IMR-90 (cell line): ENCODE results near the gene CUL3. TPM values are rescaled to one million over a fixed set of nuclear protein-coding genes. Genes with fewer than 3 reads are reported as not detected.

ENCODE experiments used
- ATAC-seq: fragments of 200-7000 bp; cut with Tn5 transposase; 2 replicates; pipeline ENCODE4 v1.9.1; 2020; ENCODE audit warnings: low read depth, mild to moderate bottlenecking, moderate library complexity
- BruUV-seq: library from RNA; stranded (reverse); fragments of 400-500 nt; replicated peaks from 2 replicates; lab custom pipeline; 2021; lab: Mats Ljungman, UMichigan
- CTCF ChIA-PET: fragments of 300-600 bp; formaldehyde crosslinking; extraction: SDS; loops from one replicate; lab custom pipeline; 2021; ENCODE audit warnings: antibody characterized with exemption; lab: Yijun Ruan, JAX
- POLR2A ChIA-PET: fragments of 300-600 bp; sonication (Branson Sonifier 250); formaldehyde crosslinking; loops from one replicate; lab custom pipeline; 2022; ENCODE audit warnings: antibody characterized with exemption; ENCODE audit not compliant: unreplicated experiment; lab: Charles Lee
- DNase-seq: peaks from one replicate; pipeline ENCODE4 v3.0.0; 2013
- H2AFZ ChIP-seq: replicated peaks from 2 replicates; pipeline ENCODE3; 2013; ENCODE audit warnings: low read length, mild to moderate bottlenecking; ENCODE audit not compliant: poor library complexity
- H2AK5ac ChIP-seq: 2 replicates; pipeline ENCODE4 v1.6.1; 2013; ENCODE audit warnings: low read depth, low read length, inconsistent platforms
- H2AK9ac ChIP-seq: replicated peaks from 2 replicates; pipeline ENCODE3; 2013; ENCODE audit warnings: mild to moderate bottlenecking, low read depth, low read length, moderate library complexity; ENCODE audit not compliant: poor library complexity
- H2BK120ac ChIP-seq: 2 replicates; pipeline ENCODE4 v1.6.1; 2013; ENCODE audit warnings: low read depth, low read length, inconsistent platforms
- H2BK15ac ChIP-seq: 3 replicates; pipeline ENCODE4 v1.6.1; 2013; ENCODE audit warnings: low read depth, low read length, inconsistent platforms
- H2BK20ac ChIP-seq: 2 replicates; pipeline ENCODE4 v1.6.1; 2013; ENCODE audit warnings: low read depth, mild to moderate bottlenecking, inconsistent platforms, low read length, moderate library complexity
- H2BK5ac ChIP-seq: 2 replicates; pipeline ENCODE4 v1.6.1; 2013; ENCODE audit warnings: mild to moderate bottlenecking, low read depth, low read length, inconsistent platforms; ENCODE audit not compliant: poor library complexity, severe bottlenecking
- H3K14ac ChIP-seq: replicated peaks from 2 replicates; pipeline ENCODE4 v1.6.1; 2013; ENCODE audit warnings: low read depth, low read length, inconsistent platforms
- H3K18ac ChIP-seq: 2 replicates; pipeline ENCODE4 v1.6.1; 2013; ENCODE audit warnings: low read depth, low read length, control low read depth
- H3K23ac ChIP-seq: 2 replicates; pipeline ENCODE4 v1.6.1; 2013; ENCODE audit warnings: low read depth, low read length, inconsistent platforms
- H3K27ac ChIP-seq: 2 replicates; pipeline ENCODE4 v1.5.1; 2013; ENCODE audit warnings: mild to moderate bottlenecking, control low read depth, low read length; ENCODE audit not compliant: insufficient read depth
- H3K27me3 ChIP-seq: 2 replicates; pipeline ENCODE4 v1.6.1; 2013; ENCODE audit warnings: low read length; ENCODE audit not compliant: control insufficient read depth, insufficient read depth
- H3K36me3 ChIP-seq: 2 replicates; pipeline ENCODE4 v1.6.1; 2013; ENCODE audit warnings: low read length, mixed read lengths; ENCODE audit not compliant: control insufficient read depth, insufficient read depth
- H3K4ac ChIP-seq: 2 replicates; pipeline ENCODE4 v1.6.1; 2013; ENCODE audit warnings: low read depth, low read length, inconsistent platforms
- H3K4me1 ChIP-seq: 2 replicates; pipeline ENCODE4 v1.6.1; 2013; ENCODE audit warnings: low read length, mixed read lengths; ENCODE audit not compliant: control insufficient read depth, insufficient read depth
- H3K4me2 ChIP-seq: 2 replicates; pipeline ENCODE4 v1.6.1; 2013; ENCODE audit warnings: low read depth, mild to moderate bottlenecking, control low read depth, low read length, moderate library complexity
- H3K4me3 ChIP-seq: 2 replicates; pipeline ENCODE4 v1.5.1; 2013; ENCODE audit warnings: low read depth, mild to moderate bottlenecking, control low read depth, low read length, moderate library complexity; ENCODE audit not compliant: insufficient read depth
- H3K56ac ChIP-seq: 2 replicates; pipeline ENCODE4 v1.6.1; 2013; ENCODE audit warnings: low read length, inconsistent platforms; ENCODE audit not compliant: insufficient read depth; ENCODE audit errors: extremely low read depth
- H3K79me1 ChIP-seq, 2 experiments: 2 replicates each; pipeline ENCODE4 v1.6.1; 2013; ENCODE audit warnings: low read length in 2 of 2, inconsistent platforms in 1 of 2, low read depth in 1 of 2
- H3K9ac ChIP-seq: 2 replicates; pipeline ENCODE4 v1.6.1; 2013; ENCODE audit warnings: low read depth, low read length, control low read depth
- H3K9me1 ChIP-seq: 2 replicates; pipeline ENCODE4 v1.6.1; 2013; ENCODE audit warnings: low read length, inconsistent platforms; ENCODE audit not compliant: insufficient read depth
- H3K9me3 ChIP-seq: 2 replicates; pipeline ENCODE4 v1.6.1; 2013; ENCODE audit warnings: low read length; ENCODE audit not compliant: control insufficient read depth, insufficient read depth
- H4K20me1 ChIP-seq: 2 replicates; pipeline ENCODE4 v1.6.1; 2013; ENCODE audit warnings: low read length, inconsistent platforms; ENCODE audit not compliant: insufficient read depth
- H4K5ac ChIP-seq: 2 replicates; pipeline ENCODE4 v1.6.1; 2013; ENCODE audit warnings: mild to moderate bottlenecking, low read depth, low read length, control low read depth
- H4K8ac ChIP-seq, 2 experiments: 2 replicates each; pipeline ENCODE4 v1.6.1; 2013; ENCODE audit warnings: low read depth in 2 of 2, low read length in 2 of 2, control low read depth in 1 of 2, inconsistent platforms in 1 of 2
- H4K91ac ChIP-seq: 2 replicates; pipeline ENCODE4 v1.6.1; 2013; ENCODE audit warnings: low read depth, low read length, inconsistent platforms; ENCODE audit not compliant: insufficient read depth
- BHLHE40 ChIP-seq: fragments of 150-350 bp; IDR thresholded peaks from 2 replicates; pipeline ENCODE4 v1.6.1; 2016; ENCODE audit warnings: mild to moderate bottlenecking, low read depth, low read length
- CEBPB ChIP-seq: IDR thresholded peaks from 2 replicates; pipeline ENCODE4 v1.6.1; 2012; ENCODE audit warnings: low read depth, low read length, improper control_type of control experiment
- CHD1 ChIP-seq: IDR thresholded peaks from 2 replicates; pipeline ENCODE4 v1.6.1; 2012; ENCODE audit warnings: low read depth, low read length, improper control_type of control experiment
- CTCF ChIP-seq: conservative IDR thresholded peaks from 2 replicates; pipeline ENCODE4 v1.5.1; 2012; ENCODE audit warnings: mild to moderate bottlenecking, low read depth, low read length, improper control_type of control experiment
- FOS ChIP-seq: fragments of 150-350 bp; IDR thresholded peaks from 2 replicates; pipeline ENCODE4 v1.6.1; 2016; ENCODE audit warnings: low read depth, low read length
- MAFK ChIP-seq: IDR thresholded peaks from 2 replicates; pipeline ENCODE4 v1.6.1; 2012; ENCODE audit warnings: low read depth, low read length, improper control_type of control experiment
- MAZ ChIP-seq: IDR thresholded peaks from 2 replicates; pipeline ENCODE4 v1.6.1; 2012; ENCODE audit warnings: low read depth, mild to moderate bottlenecking, low read length, improper control_type of control experiment, moderate library complexity, borderline replicate concordance
- MXI1 ChIP-seq: IDR thresholded peaks from 2 replicates; pipeline ENCODE4 v1.6.1; 2012; ENCODE audit warnings: low read depth, mild to moderate bottlenecking, low read length, moderate library complexity, borderline replicate concordance
- NFE2L2 ChIP-seq: fragments of 150-350 bp; IDR thresholded peaks from 2 replicates; pipeline ENCODE4 v1.6.1; 2016; ENCODE audit warnings: low read depth, mild to moderate bottlenecking, low read length
- POLR2A ChIP-seq: IDR thresholded peaks from 2 replicates; pipeline ENCODE4 v1.6.1; 2012; ENCODE audit warnings: mild to moderate bottlenecking, low read depth, low read length
- RAD21 ChIP-seq: IDR thresholded peaks from 2 replicates; pipeline ENCODE4 v1.6.1; 2012; ENCODE audit warnings: low read length, improper control_type of control experiment
- RFX5 ChIP-seq: IDR thresholded peaks from 2 replicates; pipeline ENCODE4 v1.8.0; 2012; ENCODE audit warnings: low read depth, mild to moderate bottlenecking, low read length, moderate library complexity
- SMC3 ChIP-seq: fragments of 150-350 bp; IDR thresholded peaks from 2 replicates; pipeline ENCODE4 v1.6.1; 2016; ENCODE audit warnings: low read depth, mild to moderate bottlenecking, antibody characterized with exemption, low read length, moderate library complexity
- WGBS, 2 experiments: methylation state at CpG; one replicate each; pipeline versions ENCODE4 v1.1.5 to v1.1.7; 2013; ENCODE audit warnings: missing lambda C conversion rate in 2 of 2; ENCODE audit not compliant: insufficient read length in 1 of 2; ENCODE audit errors: extremely low coverage in 2 of 2; 5-methylcytosine and 5-hydroxymethylcytosine counted together
- dilution Hi-C: fragments of 300-500 bp; cut with HindIII; formaldehyde crosslinking; loops from one replicate; pipeline ENCODE4 v1.14.3; 2018; ENCODE audit warnings: low sequenced_read_pairs; ENCODE audit not compliant: unreplicated experiment
- in situ Hi-C: fragments of 300-500 bp; cut with MboI; formaldehyde crosslinking; loops from 3 replicates; pipeline ENCODE4 v1.14.3; 2019; ENCODE audit warnings: low sequenced_read_pairs, inconsistent platforms, mixed read lengths
- intact Hi-C: fragments of 100-400 bp; cut with micrococcal nuclease; formaldehyde crosslinking; loops from 2 replicates; pipeline ENCODE4 v1.10.0; 2022
- polyA plus RNA-seq, 3 experiments: library from polyadenylated mRNA; depleted of rRNA; stranded (reverse); fragments of >200 nt; gene quantifications; 2 replicates each; pipeline ENCODE4 v1.2.3, GENCODE V29; 2012; ENCODE audit warnings: low replicate concordance in 1 of 3
- total RNA-seq: library from RNA; depleted of rRNA; stranded (reverse); fragments of >200 nt; gene quantifications from 2 replicates; pipeline ENCODE4 v1.2.3, GENCODE V29; 2012
- TF ChIP-seq, protein P1 (sequence below): fragments of 150-350 bp; IDR thresholded peaks from 2 replicates; pipeline ENCODE4 v1.6.1; 2016; ENCODE audit warnings: low read depth, mild to moderate bottlenecking, low read length, moderate library complexity, borderline replicate concordance

The CUL3 gene
- total and polyA plus RNA-seq, 2 of the 4 experiments (the other 2 are of a cell fraction) = 33.7 to 45.7 TPM

GRCh38 chr2:224523626-224524577, 61.3 kb downstream of the CUL3 start:
- no peak overlapping the region for H3K4me3 ChIP-seq
- peaks cover 24 to 64% of the 10 kb centered on the region in 2 experiments for H3K79me1 ChIP-seq
- CTCF ChIA-PET = interaction anchor here (1.0 kb wide), 1 partner anchor 19 kb away, joined by 3 read pairs; no protein-coding TSS in a partner anchor
- no peak overlapping the region for H4K8ac ChIP-seq
- no peak overlapping the region for H2AK9ac ChIP-seq
- no TSS peak for BruUV-seq
- DNase-seq = peak; percentile 18
- no peak overlapping the region; the same call in 1 of the 2 replicates for H3K27ac ChIP-seq
- peaks cover 9% of the 10 kb centered on the region for H3K9me1 ChIP-seq
- WGBS, 2 experiments = no CpG with 5 or more reads among the region's 6 CpGs
- H3K9me3 ChIP-seq = no peaks in the 10 kb centered on the region
- peak overlapping the region; percentile 8; the same call in 1 of the 2 replicates for H4K5ac ChIP-seq
- H3K4ac ChIP-seq = no peak overlapping the region; the same call in 1 of the 2 replicates
- peak overlapping the region; percentile 60 for H2BK5ac ChIP-seq
- no peaks in the 10 kb centered on the region for H3K27me3 ChIP-seq
- no peak overlapping the region for H4K91ac ChIP-seq
- H2BK120ac ChIP-seq = no peak overlapping the region
- in situ Hi-C loops = no loop called here
- ATAC-seq = no peak
- H2BK20ac ChIP-seq = no peak overlapping the region
- H3K14ac ChIP-seq = peak overlapping the region; percentile 73
- peak overlapping the region; percentile 28 for H3K4me2 ChIP-seq
- H3K4me1 ChIP-seq = peaks cover 22% of the 10 kb centered on the region
- H3K18ac ChIP-seq = peak overlapping the region; percentile 56; the same call in 1 of the 2 replicates
- H3K56ac ChIP-seq = no peak overlapping the region
- no peak overlapping the region for H2AFZ ChIP-seq
- dilution Hi-C loops = no loop called here
- POLR2A ChIA-PET = interaction anchor here (0.6 to 0.7 kb wide), 2 partner anchors 60 to 261 kb away, joined by 4 read pairs; no protein-coding TSS in a partner anchor
- intact Hi-C loops = no loop called here
- no peak overlapping the region; the same call in 1 of the 2 replicates for H2AK5ac ChIP-seq
- no peak overlapping the region; the same call in 2 of the 3 replicates for H2BK15ac ChIP-seq
- no peak overlapping the region for H3K9ac ChIP-seq
- no peaks in the 10 kb centered on the region for H3K36me3 ChIP-seq
- peak overlapping the region; percentile 62; the same call in 1 of the 2 replicates for H3K23ac ChIP-seq
- peaks cover 56% of the 10 kb centered on the region for H4K20me1 ChIP-seq
- TF ChIP-seq POLR2A (no peak), RFX5 (no peak), CTCF (no peak), NFE2L2 (no peak), BHLHE40 (no peak), MXI1 (no peak), RAD21 (no peak), SMC3 (no peak), MAZ (no peak), CHD1 (no peak), FOS (no peak), MAFK (no peak), CEBPB (no peak)
- TF ChIP-seq, protein P1, sequence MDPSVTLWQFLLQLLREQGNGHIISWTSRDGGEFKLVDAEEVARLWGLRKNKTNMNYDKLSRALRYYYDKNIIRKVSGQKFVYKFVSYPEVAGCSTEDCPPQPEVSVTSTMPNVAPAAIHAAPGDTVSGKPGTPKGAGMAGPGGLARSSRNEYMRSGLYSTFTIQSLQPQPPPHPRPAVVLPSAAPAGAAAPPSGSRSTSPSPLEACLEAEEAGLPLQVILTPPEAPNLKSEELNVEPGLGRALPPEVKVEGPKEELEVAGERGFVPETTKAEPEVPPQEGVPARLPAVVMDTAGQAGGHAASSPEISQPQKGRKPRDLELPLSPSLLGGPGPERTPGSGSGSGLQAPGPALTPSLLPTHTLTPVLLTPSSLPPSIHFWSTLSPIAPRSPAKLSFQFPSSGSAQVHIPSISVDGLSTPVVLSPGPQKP = no peak
